ENCODE measurements around the gene SBF1.

- no peak for TF ChIP-seq CTCF (conservative IDR thresholded peaks at IDR 0.05; ENCODE audit: low read length)
- TF ChIP-seq EZH2phosphoT487 (IDR thresholded peaks at IDR 0.05; ENCODE audit: borderline replicate concordance) = no peak
Measured at GRCh38 chr22:50506611-50507420, 32.0 kb upstream of the SBF1 start.

Data from Loucy (cell line).